Effector memory CD4-positive, alpha-beta T cell (primary cell): ENCODE data around the gene MRPS15.

Source experiments
- DNase-seq, 3 donors: peaks; one replicate each; pipeline ENCODE4 v3.0.0-alpha.2; 2020
- H3K27ac ChIP-seq: 2 replicates; pipeline ENCODE4 v1.7.0; 2013; ENCODE audit warnings: mild to moderate bottlenecking, low read length, moderate library complexity; ENCODE audit not compliant: insufficient read depth, poor library complexity, severe bottlenecking
- H3K27me3 ChIP-seq: replicated peaks from 2 replicates; pipeline ENCODE4 v1.7.0; 2013; ENCODE audit warnings: mild to moderate bottlenecking, low read length; ENCODE audit not compliant: insufficient read depth, control insufficient read depth, poor library complexity, severe bottlenecking
- H3K36me3 ChIP-seq: 2 replicates; pipeline ENCODE4 v1.7.0; 2013; ENCODE audit warnings: mild to moderate bottlenecking, low read length, moderate library complexity; ENCODE audit not compliant: control insufficient read depth, insufficient read depth
- H3K4me1 ChIP-seq: 2 replicates; pipeline ENCODE4 v1.7.0; 2013; ENCODE audit warnings: low read length, mild to moderate bottlenecking; ENCODE audit not compliant: control insufficient read depth, insufficient read depth, poor library complexity, severe bottlenecking
- H3K4me3 ChIP-seq: 2 replicates; pipeline ENCODE4 v1.7.0; 2013; ENCODE audit warnings: low read length, low read depth, mild to moderate bottlenecking; ENCODE audit not compliant: insufficient read depth, poor library complexity, severe bottlenecking
- H3K9me3 ChIP-seq: 2 replicates; pipeline ENCODE4 v1.7.0; 2013; ENCODE audit warnings: mild to moderate bottlenecking, low read length, moderate library complexity; ENCODE audit not compliant: control insufficient read depth

MRPS15 gene

GRCh38 chr1:36415661-36416326, 48.4 kb downstream of the MRPS15 start:
- H3K4me3 ChIP-seq = no peak overlapping the region
- no peak for DNase-seq
- H3K36me3 ChIP-seq = no peaks in the 10 kb centered on the region
- H3K9me3 ChIP-seq = no peaks in the 10 kb centered on the region
- H3K27me3 ChIP-seq = no peaks in the 10 kb centered on the region
- no peak overlapping the region for H3K27ac ChIP-seq
- peaks cover 6% of the 10 kb centered on the region for H3K4me1 ChIP-seq

- DNase-seq = no peak
- Histone ChIP-seq H3K4me3 (no peak overlapping the region), H3K9me3 (no peaks in the 10 kb centered on the region), H3K4me1 (no peaks in the 10 kb centered on the region), H3K27ac (no peak overlapping the region), H3K36me3 (no peaks in the 10 kb centered on the region), H3K27me3 (no peaks in the 10 kb centered on the region)
These were observed 49.8 kb downstream of the MRPS15 start for GRCh38 chr1:36414384-36414783.

GRCh38 chr1:36411674-36412648, 52.2 kb downstream of the MRPS15 start:
- DNase-seq = peak; percentile 11 to 27 (median 15)
- Histone ChIP-seq H3K4me1 (no peaks in the 10 kb centered on the region), H3K4me3 (no peak overlapping the region), H3K27ac (no peak overlapping the region), H3K27me3 (no peaks in the 10 kb centered on the region), H3K9me3 (no peaks in the 10 kb centered on the region), H3K36me3 (no peaks in the 10 kb centered on the region)

- Histone ChIP-seq H3K4me3 (no peak overlapping the region), H3K36me3 (no peaks in the 10 kb centered on the region), H3K9me3 (no peaks in the 10 kb centered on the region), H3K4me1 (no peaks in the 10 kb centered on the region), H3K27ac (no peak overlapping the region), H3K27me3 (no peaks in the 10 kb centered on the region)
- DNase-seq = no peak
These were observed 55.7 kb downstream of the MRPS15 start for GRCh38 chr1:36408479-36408878.

GRCh38 chr1:36406440-36406839, 57.7 kb downstream of the MRPS15 start:
- no peaks in the 10 kb centered on the region for H3K36me3 ChIP-seq
- no peak overlapping the region for H3K27ac ChIP-seq
- no peaks in the 10 kb centered on the region for H3K9me3 ChIP-seq
- no peaks in the 10 kb centered on the region for H3K4me1 ChIP-seq
- no peaks in the 10 kb centered on the region for H3K27me3 ChIP-seq
- no peak for DNase-seq
- no peak overlapping the region for H3K4me3 ChIP-seq
